ENCODE results near the gene ISCU. TPM values are rescaled to one million over a fixed set of nuclear protein-coding genes. Genes with fewer than 3 reads are reported as not detected.

ISCU gene
- total and polyA plus RNA-seq, 9 of the 15 experiments (the other 6 are each of a cell fraction or from before 2014, with no cell fraction given) = 15.9 to 92.5 (median 77.3) TPM

DNA sequence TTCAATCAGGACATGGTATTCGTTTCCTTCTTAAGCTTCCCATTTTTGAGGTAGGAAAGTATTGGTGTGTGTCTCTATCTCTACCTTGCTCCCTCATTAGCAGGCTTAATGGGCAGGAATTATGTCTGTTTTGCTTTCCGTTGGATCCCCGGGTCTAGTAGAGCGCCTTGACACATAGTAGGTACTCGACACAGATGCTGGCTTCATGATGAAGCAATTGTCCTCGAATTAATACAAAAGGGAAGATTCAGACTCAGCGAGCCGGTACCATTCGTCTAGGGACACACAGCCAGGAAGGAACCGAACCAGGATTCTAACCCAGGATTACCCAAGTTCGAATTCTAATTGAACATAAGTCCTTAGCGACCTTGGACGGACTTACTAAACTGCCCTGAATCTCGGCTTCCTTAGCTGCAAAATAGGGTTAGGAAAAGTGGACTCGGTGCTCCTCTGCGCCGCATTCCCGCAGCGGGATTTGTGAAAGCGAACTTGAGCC lies 496 bp upstream of the ISCU start (continued):
- 0 out of 4 replicates have a peak, but pooled peaks of 1 of the 2 experiments have one; percentile 29 for TF ChIP-seq UBTF (IDR thresholded peaks at IDR 0.05; ENCODE audit: borderline replicate concordance in 1 of 2, low read depth in 2 of 2, low read length in 2 of 2)
- TF ChIP-seq SMARCA4 (IDR thresholded peaks at IDR 0.05) = 0 out of 2 replicates have a peak, but pooled peaks have one; percentile 37
- peak; percentile 69; the same call in 1 of the 2 replicates for TF ChIP-seq POLR2H (tag; IDR thresholded peaks at IDR 0.05; ENCODE audit: low read depth)
- TF ChIP-seq BRF1 (IDR thresholded peaks at IDR 0.05; ENCODE audit: borderline replicate concordance, extremely low read depth, insufficient read length) = no peak
- 0 out of 2 replicates have a peak, but pooled peaks have one; percentile 11 for TF ChIP-seq BCOR (IDR thresholded peaks at IDR 0.05)
- TF ChIP-seq USF1 (CRISPR knock-in tag; IDR thresholded peaks at IDR 0.05) = no peak
- TF ChIP-seq PHF8 (IDR thresholded peaks at IDR 0.05; ENCODE audit: borderline replicate concordance, low read length) = peak; percentile 46; the same call in 1 of the 2 replicates
- TF ChIP-seq, protein P1, sequence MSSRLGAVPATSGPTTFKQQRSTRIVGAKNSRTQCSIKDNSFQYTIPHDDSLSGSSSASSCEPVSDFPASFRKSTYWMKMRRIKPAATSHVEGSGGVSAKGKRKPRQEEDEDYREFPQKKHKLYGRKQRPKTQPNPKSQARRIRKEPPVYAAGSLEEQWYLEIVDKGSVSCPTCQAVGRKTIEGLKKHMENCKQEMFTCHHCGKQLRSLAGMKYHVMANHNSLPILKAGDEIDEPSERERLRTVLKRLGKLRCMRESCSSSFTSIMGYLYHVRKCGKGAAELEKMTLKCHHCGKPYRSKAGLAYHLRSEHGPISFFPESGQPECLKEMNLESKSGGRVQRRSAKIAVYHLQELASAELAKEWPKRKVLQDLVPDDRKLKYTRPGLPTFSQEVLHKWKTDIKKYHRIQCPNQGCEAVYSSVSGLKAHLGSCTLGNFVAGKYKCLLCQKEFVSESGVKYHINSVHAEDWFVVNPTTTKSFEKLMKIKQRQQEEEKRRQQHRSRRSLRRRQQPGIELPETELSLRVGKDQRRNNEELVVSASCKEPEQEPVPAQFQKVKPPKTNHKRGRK (tag; IDR thresholded peaks at IDR 0.05) = no peak
- TF ChIP-seq HNRNPL (IDR thresholded peaks at IDR 0.05; ENCODE audit: low read depth, low read length) = no peak
- TF ChIP-seq RBM14 (IDR thresholded peaks at IDR 0.05; ENCODE audit: borderline replicate concordance, insufficient read depth, low read depth, low read length) = no peak
- TF ChIP-seq CCAR2 (IDR thresholded peaks at IDR 0.05; ENCODE audit: low read depth, low read length) = no peak
- TF ChIP-seq ZNF589 (CRISPR knock-in tag; IDR thresholded peaks at IDR 0.05; ENCODE audit: low read depth) = peak; percentile 16; the same call in 1 of the 2 replicates
- peak; percentile 83 for TF ChIP-seq KDM5B (IDR thresholded peaks at IDR 0.05; ENCODE audit: insufficient replicate concordance, low read depth, low read length)
- TF ChIP-seq, protein P2, sequence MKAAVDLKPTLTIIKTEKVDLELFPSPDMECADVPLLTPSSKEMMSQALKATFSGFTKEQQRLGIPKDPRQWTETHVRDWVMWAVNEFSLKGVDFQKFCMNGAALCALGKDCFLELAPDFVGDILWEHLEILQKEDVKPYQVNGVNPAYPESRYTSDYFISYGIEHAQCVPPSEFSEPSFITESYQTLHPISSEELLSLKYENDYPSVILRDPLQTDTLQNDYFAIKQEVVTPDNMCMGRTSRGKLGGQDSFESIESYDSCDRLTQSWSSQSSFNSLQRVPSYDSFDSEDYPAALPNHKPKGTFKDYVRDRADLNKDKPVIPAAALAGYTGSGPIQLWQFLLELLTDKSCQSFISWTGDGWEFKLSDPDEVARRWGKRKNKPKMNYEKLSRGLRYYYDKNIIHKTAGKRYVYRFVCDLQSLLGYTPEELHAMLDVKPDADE (conservative IDR thresholded peaks at IDR 0.05; ENCODE audit: control insufficient read depth, low read depth, low read length) = no peak
- TF ChIP-seq BHLHE40 (IDR thresholded peaks at IDR 0.05; ENCODE audit: low read length) = no peak
- TF ChIP-seq ZMIZ1 (IDR thresholded peaks at IDR 0.05; ENCODE audit: low read depth in 2 of 2, low read length in 2 of 2) = no peak
- TF ChIP-seq CBX8 (IDR thresholded peaks at IDR 0.05; ENCODE audit: borderline replicate concordance, extremely low read depth, low read depth, low read length, poor library complexity, severe bottlenecking) = no peak
